Natural killer cell (primary cell): ENCODE data around the gene GTF3C1. TPM values are rescaled to one million over a fixed set of nuclear protein-coding genes. Genes with fewer than 3 reads are reported as not detected.

Experiments
- ATAC-seq, 3 donors: fragments of 150-1000 bp in 2 of 3; fragments of 200-7000 bp in 1 of 3; cut with Tn5 transposase; 1 replicate in 1 of 3; 2 replicates in 2 of 3; pipeline ENCODE4 v1.10.0; 2021; ENCODE audit warnings: mild to moderate bottlenecking in 2 of 3, moderate library complexity in 2 of 3
- DNase-seq, 2 donors: peaks; one replicate each; pipeline versions ENCODE4 v3.0.0 to v3.0.0-alpha.2; 2013 to 2021; ENCODE audit warnings: mixed read lengths in 1 of 2
- H3K27ac ChIP-seq: one replicate; pipeline ENCODE4 v1.5.1; 2013; ENCODE audit warnings: mild to moderate bottlenecking, low read length
- H3K27me3 ChIP-seq: one replicate; pipeline ENCODE4 v1.6.1; 2013; ENCODE audit warnings: low read length; ENCODE audit not compliant: control insufficient read depth, insufficient read depth
- H3K36me3 ChIP-seq: one replicate; pipeline ENCODE4 v1.6.1; 2013; ENCODE audit warnings: low read length; ENCODE audit not compliant: control insufficient read depth, insufficient read depth
- H3K4me1 ChIP-seq: one replicate; pipeline ENCODE4 v1.6.1; 2013; ENCODE audit warnings: low read length; ENCODE audit not compliant: control insufficient read depth, insufficient read depth
- H3K4me3 ChIP-seq: one replicate; pipeline ENCODE4 v1.5.1; 2013; ENCODE audit warnings: low read length
- H3K9me3 ChIP-seq: one replicate; pipeline ENCODE4 v1.6.1; 2013; ENCODE audit warnings: low read length; ENCODE audit not compliant: control insufficient read depth, insufficient read depth
- H3K27ac Mint-ChIP-seq, 2 donors: one replicate each; pipeline ENCODE4 v1.8.0; 2022; ENCODE audit warnings: mild to moderate bottlenecking in 2 of 2, mixed read lengths in 2 of 2, moderate library complexity in 1 of 2
- H3K27me3 Mint-ChIP-seq, 2 donors: one replicate each; pipeline ENCODE4 v1.8.0; 2022; ENCODE audit warnings: low read depth in 2 of 2, mixed read lengths in 2 of 2
- H3K36me3 Mint-ChIP-seq: one replicate; pipeline ENCODE4 v1.8.0; 2022; ENCODE audit warnings: mixed read lengths
- H3K4me1 Mint-ChIP-seq, 2 donors: one replicate each; pipeline ENCODE4 v1.8.0; 2022; ENCODE audit warnings: mixed read lengths in 2 of 2
- H3K4me3 Mint-ChIP-seq: one replicate; pipeline ENCODE4 v1.8.0; 2022; ENCODE audit warnings: mild to moderate bottlenecking, moderate library complexity, mixed read lengths
- H3K9me3 Mint-ChIP-seq, 2 donors: one replicate each; pipeline ENCODE4 v1.8.0; 2022; ENCODE audit warnings: mixed read lengths in 2 of 2
- WGBS: methylation state at CpG from one replicate; pipeline ENCODE4 v1.1.7; 2013; ENCODE audit warnings: missing lambda C conversion rate; ENCODE audit not compliant: insufficient coverage; 5-methylcytosine and 5-hydroxymethylcytosine counted together
- intact Hi-C: fragments of 100-400 bp; cut with micrococcal nuclease; formaldehyde crosslinking; loops from one replicate; pipeline ENCODE4 v1.14.2; 2022
- total RNA-seq, 4 donors: library from RNA; stranded (reverse); fragments of 120-200 nt in 1 of 4; gene quantifications; one replicate each; pipeline versions ENCODE4 v1.2.3 to v1.2.4, GENCODE V29; 2013 to 2022
- TF ChIP-seq, protein P1 (sequence below): fragments of 200-600 bp; IDR thresholded peaks from one replicate; pipeline ENCODE4 v1.8.0; 2022; ENCODE audit warnings: antibody characterized with exemption

Gene GTF3C1
- total RNA-seq, 3 donors from 2014 or later (not counting 1 experiment from before 2014, with no cell fraction given) = 111 to 160 (median 125) TPM

DNA sequence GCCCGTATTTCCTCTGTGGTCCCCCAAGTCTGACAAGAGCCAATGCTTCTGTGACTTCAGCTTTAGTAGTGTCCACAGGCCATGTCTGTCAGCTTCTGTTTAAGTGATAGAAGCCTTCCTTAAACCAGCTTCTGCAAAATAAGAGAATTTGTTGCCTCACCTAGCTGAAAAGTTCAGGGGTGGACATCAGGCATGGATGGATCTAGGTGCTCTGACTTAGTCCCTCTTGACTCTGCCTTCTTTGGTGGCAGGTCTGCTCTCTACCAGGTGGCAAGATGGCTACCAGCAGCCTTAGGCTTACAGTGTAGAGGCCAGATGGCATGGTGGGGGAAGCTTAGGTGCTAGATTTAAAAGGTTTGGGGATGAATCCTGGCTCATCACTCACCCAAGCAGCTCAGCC, 33.9 kb upstream of the GTF3C1 start:
- H3K9me3 ChIP-seq = no peaks in the 10 kb centered on the region
- no peaks in the 10 kb centered on the region for H3K27me3 Mint-ChIP-seq
- no peak overlapping the region for H3K27ac ChIP-seq
- ATAC-seq (no peak), DNase-seq (no peak)
- no peaks in the 10 kb centered on the region for H3K4me1 ChIP-seq
- TF ChIP-seq, protein P1, sequence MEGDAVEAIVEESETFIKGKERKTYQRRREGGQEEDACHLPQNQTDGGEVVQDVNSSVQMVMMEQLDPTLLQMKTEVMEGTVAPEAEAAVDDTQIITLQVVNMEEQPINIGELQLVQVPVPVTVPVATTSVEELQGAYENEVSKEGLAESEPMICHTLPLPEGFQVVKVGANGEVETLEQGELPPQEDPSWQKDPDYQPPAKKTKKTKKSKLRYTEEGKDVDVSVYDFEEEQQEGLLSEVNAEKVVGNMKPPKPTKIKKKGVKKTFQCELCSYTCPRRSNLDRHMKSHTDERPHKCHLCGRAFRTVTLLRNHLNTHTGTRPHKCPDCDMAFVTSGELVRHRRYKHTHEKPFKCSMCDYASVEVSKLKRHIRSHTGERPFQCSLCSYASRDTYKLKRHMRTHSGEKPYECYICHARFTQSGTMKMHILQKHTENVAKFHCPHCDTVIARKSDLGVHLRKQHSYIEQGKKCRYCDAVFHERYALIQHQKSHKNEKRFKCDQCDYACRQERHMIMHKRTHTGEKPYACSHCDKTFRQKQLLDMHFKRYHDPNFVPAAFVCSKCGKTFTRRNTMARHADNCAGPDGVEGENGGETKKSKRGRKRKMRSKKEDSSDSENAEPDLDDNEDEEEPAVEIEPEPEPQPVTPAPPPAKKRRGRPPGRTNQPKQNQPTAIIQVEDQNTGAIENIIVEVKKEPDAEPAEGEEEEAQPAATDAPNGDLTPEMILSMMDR = no peak
- intact Hi-C loops = no loop called here
- H3K4me1 Mint-ChIP-seq = no peaks in the 10 kb centered on the region
- no peak overlapping the region for H3K4me3 Mint-ChIP-seq
- H3K27ac Mint-ChIP-seq = no peak overlapping the region
- WGBS = 100% methylated on average over 1 of the region's 1 CpG
- H3K36me3 ChIP-seq = no peaks in the 10 kb centered on the region
- no peaks in the 10 kb centered on the region for H3K9me3 Mint-ChIP-seq
- no peaks in the 10 kb centered on the region for H3K27me3 ChIP-seq
- H3K4me3 ChIP-seq = no peak overlapping the region
- H3K36me3 Mint-ChIP-seq = peaks cover 7% of the 10 kb centered on the region

DNA sequence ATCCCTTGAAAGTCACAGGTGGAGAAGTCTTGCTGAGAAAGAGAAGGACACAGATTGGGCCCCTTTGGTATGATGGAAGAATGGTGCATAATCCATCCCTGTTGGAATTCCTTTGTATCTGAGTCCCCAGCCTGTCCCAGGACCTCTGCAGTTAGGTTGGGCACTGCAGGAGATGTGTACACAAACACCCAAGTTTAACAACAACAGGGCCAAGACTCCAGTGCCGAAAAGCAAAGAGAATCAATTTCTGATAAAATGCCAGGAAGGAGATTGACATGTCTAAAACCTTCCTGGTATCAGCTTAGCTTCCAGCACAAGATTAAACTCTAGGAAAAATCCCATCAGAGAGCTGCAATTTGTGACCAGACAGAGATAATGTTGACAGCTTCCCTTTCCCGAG, 33.2 kb upstream of the GTF3C1 start:
- ATAC-seq (no peak), DNase-seq (no peak)
- Mint-ChIP-seq H3K4me3 (no peak overlapping the region), H3K9me3 (no peaks in the 10 kb centered on the region), H3K27ac (no peak overlapping the region), H3K4me1 (no peaks in the 10 kb centered on the region), H3K27me3 (no peaks in the 10 kb centered on the region), H3K36me3 (peaks cover 7% of the 10 kb centered on the region)
- Histone ChIP-seq H3K4me1 (no peaks in the 10 kb centered on the region), H3K9me3 (no peaks in the 10 kb centered on the region), H3K4me3 (no peak overlapping the region), H3K27ac (no peak overlapping the region), H3K27me3 (no peaks in the 10 kb centered on the region), H3K36me3 (no peaks in the 10 kb centered on the region)
- TF ChIP-seq, protein P1 = no peak
- WGBS = 97% methylated on average over 2 of the region's 2 CpGs
- intact Hi-C loops = no loop called here

DNA sequence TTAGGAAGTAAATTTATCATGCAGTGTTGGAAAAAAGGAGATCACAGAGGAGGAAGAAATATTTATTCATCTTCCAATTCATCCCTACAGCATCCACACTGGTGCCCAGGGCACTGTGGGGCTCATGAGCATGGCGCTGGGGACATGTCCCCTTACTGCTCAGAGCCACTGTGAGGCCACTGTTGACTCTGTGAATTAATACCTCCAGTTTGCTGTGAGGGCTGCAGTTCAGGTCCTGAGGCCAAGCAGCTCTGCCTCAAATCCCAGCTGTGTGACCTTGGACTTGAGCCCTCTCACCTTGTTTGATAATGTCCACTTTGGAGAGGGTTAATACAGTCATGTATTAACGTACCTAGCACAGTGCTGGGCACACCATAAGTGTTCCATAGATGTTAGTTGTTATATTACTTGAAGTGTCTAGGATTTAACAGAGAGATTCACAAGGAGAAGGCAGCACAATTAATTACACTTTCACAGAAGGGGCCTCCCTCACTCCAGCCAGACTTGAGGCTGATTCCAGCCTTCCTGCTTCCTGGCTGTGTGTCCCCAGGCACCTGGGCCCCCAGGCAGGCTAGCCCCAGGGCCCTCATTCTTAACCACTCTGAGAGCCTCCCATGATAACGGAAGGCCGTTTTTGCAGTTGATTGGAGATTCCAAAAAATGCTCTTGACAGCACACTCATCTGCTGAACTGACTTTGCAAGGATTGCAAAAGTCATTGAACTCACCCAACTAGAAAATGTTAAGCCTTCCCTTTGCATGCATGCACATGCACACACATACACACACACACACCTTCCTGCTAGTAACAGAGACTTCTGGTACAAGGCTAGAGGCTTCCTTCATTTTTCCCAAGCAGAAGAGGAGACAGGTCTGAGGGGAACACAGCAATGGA, 29.6 kb upstream of the GTF3C1 start:
- Histone ChIP-seq H3K9me3 (no peaks in the 10 kb centered on the region), H3K27me3 (no peaks in the 10 kb centered on the region), H3K4me1 (no peaks in the 10 kb centered on the region), H3K27ac (no peak overlapping the region), H3K4me3 (no peak overlapping the region), H3K36me3 (no peaks in the 10 kb centered on the region)
- TF ChIP-seq, protein P1 = no peak
- intact Hi-C loops = no loop called here
- peaks cover 7% of the 10 kb centered on the region for H3K36me3 Mint-ChIP-seq
- H3K9me3 Mint-ChIP-seq = no peaks in the 10 kb centered on the region
- no peak for ATAC-seq
- no peak overlapping the region for H3K27ac Mint-ChIP-seq
- no peak for DNase-seq
- 98% methylated on average over 4 of the region's 4 CpGs for WGBS
- no peaks in the 10 kb centered on the region for H3K4me1 Mint-ChIP-seq
- no peaks in the 10 kb centered on the region for H3K27me3 Mint-ChIP-seq
- no peak overlapping the region for H3K4me3 Mint-ChIP-seq

DNA sequence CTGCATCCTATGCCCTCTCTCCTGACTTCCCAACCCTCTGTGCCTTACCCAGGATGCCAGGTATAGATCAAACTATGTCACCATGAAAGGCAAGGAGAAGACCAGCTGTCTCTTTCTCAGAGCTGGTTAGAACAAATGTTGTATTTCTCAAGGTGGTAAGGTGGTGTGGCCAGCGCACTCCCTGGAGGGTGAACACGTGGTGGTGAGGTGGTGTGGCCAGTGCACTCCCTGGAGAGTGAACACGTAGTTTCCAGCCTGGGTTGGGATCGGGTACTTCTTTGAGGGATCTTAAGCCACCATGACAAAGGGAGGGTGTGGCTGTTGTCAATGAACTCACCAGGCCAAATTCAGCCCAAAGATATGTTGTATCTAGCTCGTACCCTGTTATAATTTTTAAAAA, 27.0 kb upstream of the GTF3C1 start:
- Mint-ChIP-seq H3K9me3 (no peaks in the 10 kb centered on the region), H3K4me3 (no peak overlapping the region), H3K27ac (no peak overlapping the region), H3K27me3 (no peaks in the 10 kb centered on the region), H3K36me3 (no peaks in the 10 kb centered on the region), H3K4me1 (no peaks in the 10 kb centered on the region)
- TF ChIP-seq, protein P1 = no peak
- intact Hi-C loops = no loop called here
- H3K9me3 ChIP-seq = no peaks in the 10 kb centered on the region
- no peak overlapping the region for H3K4me3 ChIP-seq
- no peak for ATAC-seq
- DNase-seq = no peak
- no peaks in the 10 kb centered on the region for H3K4me1 ChIP-seq
- H3K27me3 ChIP-seq = no peaks in the 10 kb centered on the region
- WGBS = 75% methylated on average over 5 of the region's 5 CpGs
- no peak overlapping the region for H3K27ac ChIP-seq
- no peaks in the 10 kb centered on the region for H3K36me3 ChIP-seq
